Activated CD4-positive, alpha-beta T cell treated with anti-CD3 and anti-CD28 coated beads, Interleukin-2, amount 10 ng/mL, durations not matched to agents 7 days and 5 days (primary cell): ENCODE data around the gene NCKAP5. TPM values are rescaled to one million over a fixed set of nuclear protein-coding genes. Genes with fewer than 3 reads are reported as not detected.
"Not testable (repeated sequence)": the region's sequence is repeated elsewhere in the genome, so short reads cannot be mapped to it uniquely, and the experiment has no call there.

Experiments used
- CTCF ChIA-PET: fragments of 350-600 bp; sonication (Branson Sonifier 250); formaldehyde crosslinking; loops from one replicate; lab custom pipeline; 2021; ENCODE audit warnings: antibody characterized with exemption; lab: Charles Lee
- POLR2A ChIA-PET: fragments of 350-600 bp; sonication (Branson Sonifier 250); formaldehyde crosslinking; loops from one replicate; lab custom pipeline; 2021; ENCODE audit warnings: antibody characterized with exemption; lab: Charles Lee
- DNase-seq: peaks from one replicate; pipeline ENCODE4 v3.0.0-alpha.2; 2020
- H3K27ac Mint-ChIP-seq: one replicate; pipeline ENCODE4 v1.8.0; 2021; ENCODE audit warnings: mild to moderate bottlenecking, moderate library complexity, mixed read lengths
- H3K27me3 Mint-ChIP-seq: one replicate; pipeline ENCODE4 v1.8.0; 2021; ENCODE audit warnings: mixed read lengths
- H3K36me3 Mint-ChIP-seq: one replicate; pipeline ENCODE4 v1.8.0; 2021; ENCODE audit warnings: low read depth, mixed read lengths
- H3K4me1 Mint-ChIP-seq: one replicate; pipeline ENCODE4 v1.8.0; 2021; ENCODE audit warnings: mixed read lengths
- H3K4me3 Mint-ChIP-seq: one replicate; pipeline ENCODE4 v1.8.0; 2021; ENCODE audit warnings: mild to moderate bottlenecking, moderate library complexity, mixed read lengths
- H3K9me3 Mint-ChIP-seq: one replicate; pipeline ENCODE4 v1.8.0; 2021; ENCODE audit warnings: mixed read lengths
- total RNA-seq, 2 experiments: library from RNA; stranded (reverse); gene quantifications; one replicate each; pipeline ENCODE4 v1.2.3, GENCODE V29; 2021

NCKAP5 gene
- total RNA-seq, 2 experiments from 2014 or later: not detected

GRCh38 chr2:133526530-133527300 is 41.5 kb downstream of the NCKAP5 start:
- Mint-ChIP-seq H3K9me3 (no peaks in the 10 kb centered on the region), H3K27me3 (no peaks in the 10 kb centered on the region), H3K4me3 (no peak overlapping the region), H3K4me1 (no peaks in the 10 kb centered on the region), H3K36me3 (no peaks in the 10 kb centered on the region), H3K27ac (no peak overlapping the region)
- DNase-seq: no peak
- ChIA-PET POLR2A (no interaction called here), CTCF (no interaction called here)

- no peaks in the 10 kb centered on the region for H3K9me3 Mint-ChIP-seq
- no peak overlapping the region for H3K4me3 Mint-ChIP-seq
- H3K27ac Mint-ChIP-seq: no peak overlapping the region
- no peaks in the 10 kb centered on the region for H3K36me3 Mint-ChIP-seq
- CTCF ChIA-PET: no interaction called here
- DNase-seq: no peak
- no peaks in the 10 kb centered on the region for H3K4me1 Mint-ChIP-seq
- H3K27me3 Mint-ChIP-seq: no peaks in the 10 kb centered on the region
- POLR2A ChIA-PET: no interaction called here
Observed at GRCh38 chr2:133525613-133526529, 42.4 kb downstream of the NCKAP5 start.

- H3K9me3 Mint-ChIP-seq: no peaks in the 10 kb centered on the region
- no peaks in the 10 kb centered on the region for H3K36me3 Mint-ChIP-seq
- H3K27me3 Mint-ChIP-seq: no peaks in the 10 kb centered on the region
- ChIA-PET POLR2A (no interaction called here), CTCF (no interaction called here)
- no peak for DNase-seq
- no peaks in the 10 kb centered on the region for H3K4me1 Mint-ChIP-seq
- no peak overlapping the region for H3K27ac Mint-ChIP-seq
- H3K4me3 Mint-ChIP-seq: no peak overlapping the region
Observed at GRCh38 chr2:133525090-133525489, 43.2 kb downstream of the NCKAP5 start.

- POLR2A ChIA-PET: no interaction called here
- CTCF ChIA-PET: no interaction called here
- no peaks in the 10 kb centered on the region for H3K9me3 Mint-ChIP-seq
Observed at GRCh38 chr2:133523406-133523805, 44.9 kb downstream of the NCKAP5 start.

GRCh38 chr2:133522204-133522603 is 46.1 kb downstream of the NCKAP5 start:
- Mint-ChIP-seq H3K9me3 (no peaks in the 10 kb centered on the region), H3K27me3 (no peaks in the 10 kb centered on the region), H3K27ac (no peak overlapping the region), H3K4me3 (no peak overlapping the region), H3K36me3 (no peaks in the 10 kb centered on the region), H3K4me1 (no peaks in the 10 kb centered on the region)
- DNase-seq: no peak
- ChIA-PET POLR2A (no interaction called here), CTCF (no interaction called here)

More at GRCh38 chr2:133523406-133523805, 44.9 kb downstream of the NCKAP5 start:
- H3K4me3 Mint-ChIP-seq: no peak overlapping the region
- DNase-seq: no peak
- H3K36me3 Mint-ChIP-seq: no peaks in the 10 kb centered on the region
- H3K27me3 Mint-ChIP-seq: no peaks in the 10 kb centered on the region
- H3K4me1 Mint-ChIP-seq: no peaks in the 10 kb centered on the region
- H3K27ac Mint-ChIP-seq: no peak overlapping the region

GRCh38 chr2:133521146-133521745 is 47.0 kb downstream of the NCKAP5 start:
- no peak overlapping the region for H3K4me3 Mint-ChIP-seq
- POLR2A ChIA-PET: no interaction called here

GRCh38 chr2:133519677-133520076 is 48.6 kb downstream of the NCKAP5 start:
- H3K36me3 Mint-ChIP-seq, POLR2A ChIA-PET, H3K4me3 Mint-ChIP-seq, H3K27ac Mint-ChIP-seq, DNase-seq, CTCF ChIA-PET, H3K9me3 Mint-ChIP-seq, H3K4me1 Mint-ChIP-seq, H3K27me3 Mint-ChIP-seq: not testable (repeated sequence)

More at GRCh38 chr2:133521146-133521745, 47.0 kb downstream of the NCKAP5 start:
- CTCF ChIA-PET: no interaction called here
- H3K4me1 Mint-ChIP-seq: no peaks in the 10 kb centered on the region
- no peak for DNase-seq
- no peaks in the 10 kb centered on the region for H3K27me3 Mint-ChIP-seq
- no peak overlapping the region for H3K27ac Mint-ChIP-seq
- no peaks in the 10 kb centered on the region for H3K9me3 Mint-ChIP-seq
- no peaks in the 10 kb centered on the region for H3K36me3 Mint-ChIP-seq

GRCh38 chr2:133518700-133519344 is 49.4 kb downstream of the NCKAP5 start:
- Mint-ChIP-seq H3K4me3 (no peak overlapping the region), H3K4me1 (no peaks in the 10 kb centered on the region), H3K9me3 (no peaks in the 10 kb centered on the region), H3K27me3 (no peaks in the 10 kb centered on the region), H3K27ac (no peak overlapping the region), H3K36me3 (no peaks in the 10 kb centered on the region)
- ChIA-PET CTCF (no interaction called here), POLR2A (no interaction called here)
- no peak for DNase-seq

GRCh38 chr2:133517876-133518275 is 50.4 kb downstream of the NCKAP5 start:
- Mint-ChIP-seq H3K9me3 (no peaks in the 10 kb centered on the region), H3K27me3 (no peaks in the 10 kb centered on the region), H3K4me3 (no peak overlapping the region), H3K27ac (no peak overlapping the region), H3K4me1 (no peaks in the 10 kb centered on the region), H3K36me3 (no peaks in the 10 kb centered on the region)
- no peak for DNase-seq
- POLR2A ChIA-PET: no interaction called here
- CTCF ChIA-PET: no interaction called here

- no peak for DNase-seq
- H3K27me3 Mint-ChIP-seq: no peaks in the 10 kb centered on the region
- no peaks in the 10 kb centered on the region for H3K9me3 Mint-ChIP-seq
- H3K27ac Mint-ChIP-seq: no peak overlapping the region
- ChIA-PET POLR2A (no interaction called here), CTCF (no interaction called here)
- no peaks in the 10 kb centered on the region for H3K36me3 Mint-ChIP-seq
- H3K4me3 Mint-ChIP-seq: no peak overlapping the region
- no peaks in the 10 kb centered on the region for H3K4me1 Mint-ChIP-seq
Observed at GRCh38 chr2:133516405-133517026, 51.7 kb downstream of the NCKAP5 start.

GRCh38 chr2:133515271-133515670 is 53.0 kb downstream of the NCKAP5 start:
- no peaks in the 10 kb centered on the region for H3K9me3 Mint-ChIP-seq
- ChIA-PET CTCF (no interaction called here), POLR2A (no interaction called here)
- no peaks in the 10 kb centered on the region for H3K36me3 Mint-ChIP-seq
- H3K27me3 Mint-ChIP-seq: no peaks in the 10 kb centered on the region
- no peak overlapping the region for H3K27ac Mint-ChIP-seq
- DNase-seq: no peak
- no peaks in the 10 kb centered on the region for H3K4me1 Mint-ChIP-seq
- no peak overlapping the region for H3K4me3 Mint-ChIP-seq

- H3K36me3 Mint-ChIP-seq: no peaks in the 10 kb centered on the region
- POLR2A ChIA-PET: no interaction called here
- CTCF ChIA-PET: interaction anchor here (0.6 kb wide), 1 partner anchor 187 kb away, joined by 3 read pairs; no protein-coding TSS in a partner anchor
- DNase-seq: no peak
- no peaks in the 10 kb centered on the region for H3K4me1 Mint-ChIP-seq
- H3K4me3 Mint-ChIP-seq: no peak overlapping the region
- no peak overlapping the region for H3K27ac Mint-ChIP-seq
- no peaks in the 10 kb centered on the region for H3K9me3 Mint-ChIP-seq
- no peaks in the 10 kb centered on the region for H3K27me3 Mint-ChIP-seq
Observed at GRCh38 chr2:133513893-133514292, 54.4 kb downstream of the NCKAP5 start.
